B cell (primary cell): ENCODE results near the gene NAA10.
"Not testable (repeated sequence)": the region's sequence is repeated elsewhere in the genome, so short reads cannot be mapped to it uniquely, and the experiment has no call there.

ENCODE experiments used
- CTCF ChIP-seq: fragments of 200-600 bp; IDR thresholded peaks from one replicate; pipeline ENCODE4 v1.8.0; 2022; ENCODE audit warnings: antibody characterized with exemption, mild to moderate bottlenecking
- EZH2 ChIP-seq: IDR thresholded peaks from 2 replicates; pipeline ENCODE4 v1.6.1; 2012; ENCODE audit warnings: borderline replicate concordance, low read depth, mild to moderate bottlenecking, moderate library complexity, low read length; ENCODE audit not compliant: insufficient read depth, poor library complexity, severe bottlenecking

GRCh38 chrX:153980394-153980793 lies 45.6 kb upstream of the NAA10 start:
- not testable (repeated sequence) for TF ChIP-seq CTCF, EZH2
